NCI-H510A treated with DMSO at 0.1 percent for 48 hours (cell line): ENCODE results near the gene SLX4IP.

Source experiments
- DNase-seq: peaks from one replicate; lab custom pipeline; 2025; lab: John Stamatoyannopoulos, UW

SLX4IP gene

GRCh38 chr20:10551732-10552724 lies 116.9 kb downstream of the SLX4IP start:
- no peak for DNase-seq

- DNase-seq: peak; percentile 87
Observed at GRCh38 chr20:10553326-10553984, 118.3 kb downstream of the SLX4IP start.

- DNase-seq: peak; percentile 47
Observed at GRCh38 chr20:10554285-10554684, 119.2 kb downstream of the SLX4IP start.

- no peak for DNase-seq
Observed at GRCh38 chr20:10555393-10555792, 120.3 kb downstream of the SLX4IP start.

- DNase-seq: no peak
Observed at GRCh38 chr20:10555865-10556308, 120.8 kb downstream of the SLX4IP start.

- DNase-seq: no peak
Observed at GRCh38 chr20:10556519-10557083, 121.5 kb downstream of the SLX4IP start.

- DNase-seq: peak; percentile 93
Observed at GRCh38 chr20:10557685-10558084, 122.6 kb downstream of the SLX4IP start.

GRCh38 chr20:10558635-10559187 lies 123.6 kb downstream of the SLX4IP start:
- DNase-seq: no peak

GRCh38 chr20:10559266-10559665 lies 124.2 kb downstream of the SLX4IP start:
- peak; percentile 89 for DNase-seq

GRCh38 chr20:10560686-10561085 lies 125.6 kb downstream of the SLX4IP start:
- no peak for DNase-seq

- DNase-seq: no peak
Observed at GRCh38 chr20:10561302-10561701, 126.2 kb downstream of the SLX4IP start.

GRCh38 chr20:10562899-10563298 lies 127.8 kb downstream of the SLX4IP start:
- DNase-seq: no peak

GRCh38 chr20:10563935-10564492 lies 128.9 kb downstream of the SLX4IP start:
- no peak for DNase-seq

- DNase-seq: no peak
Observed at GRCh38 chr20:10565191-10565921, 130.3 kb downstream of the SLX4IP start.

- no peak for DNase-seq
Observed at GRCh38 chr20:10565922-10566897, 131.1 kb downstream of the SLX4IP start.

- no peak for DNase-seq
Observed at GRCh38 chr20:10568032-10568431, 132.9 kb downstream of the SLX4IP start.

GRCh38 chr20:10571313-10571815 lies 136.3 kb downstream of the SLX4IP start:
- DNase-seq: no peak

GRCh38 chr20:10572853-10573252 lies 137.7 kb downstream of the SLX4IP start:
- no peak for DNase-seq

- no peak for DNase-seq
Observed at GRCh38 chr20:10573273-10573950, 138.3 kb downstream of the SLX4IP start.
